ENCODE results near the gene FAM110A.

- TF ChIP-seq FOXA1 (IDR thresholded peaks at IDR 0.05) = no peak
- TF ChIP-seq ARNT (IDR thresholded peaks at IDR 0.05) = no peak
- no peak for TF ChIP-seq FOXM1 (IDR thresholded peaks at IDR 0.05; ENCODE audit: borderline replicate concordance)
- TF ChIP-seq, protein P1, sequence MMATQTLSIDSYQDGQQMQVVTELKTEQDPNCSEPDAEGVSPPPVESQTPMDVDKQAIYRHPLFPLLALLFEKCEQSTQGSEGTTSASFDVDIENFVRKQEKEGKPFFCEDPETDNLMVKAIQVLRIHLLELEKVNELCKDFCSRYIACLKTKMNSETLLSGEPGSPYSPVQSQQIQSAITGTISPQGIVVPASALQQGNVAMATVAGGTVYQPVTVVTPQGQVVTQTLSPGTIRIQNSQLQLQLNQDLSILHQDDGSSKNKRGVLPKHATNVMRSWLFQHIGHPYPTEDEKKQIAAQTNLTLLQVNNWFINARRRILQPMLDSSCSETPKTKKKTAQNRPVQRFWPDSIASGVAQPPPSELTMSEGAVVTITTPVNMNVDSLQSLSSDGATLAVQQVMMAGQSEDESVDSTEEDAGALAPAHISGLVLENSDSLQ (IDR thresholded peaks at IDR 0.05) = no peak
- no peak for TF ChIP-seq BHLHE40 (IDR thresholded peaks at IDR 0.05; ENCODE audit: borderline replicate concordance)
- no peak for TF ChIP-seq SP1 (IDR thresholded peaks at IDR 0.05)
Observed at GRCh38 chr20:875115-875514, 41.6 kb downstream of the FAM110A start.

Data from HEK293T (cell line).